ENCODE results near the gene CT45A8. TPM values are rescaled to one million over a fixed set of nuclear protein-coding genes. Genes with fewer than 3 reads are reported as not detected.
"Not testable (repeated sequence)": the region's sequence is repeated elsewhere in the genome, so short reads cannot be mapped to it uniquely, and the experiment has no call there.

CT45A8 gene, protein sequence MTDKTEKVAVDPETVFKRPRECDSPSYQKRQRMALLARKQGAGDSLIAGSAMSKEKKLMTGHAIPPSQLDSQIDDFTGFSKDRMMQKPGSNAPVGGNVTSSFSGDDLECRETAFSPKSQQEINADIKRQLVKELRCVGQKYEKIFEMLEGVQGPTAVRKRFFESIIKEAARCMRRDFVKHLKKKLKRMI
- not detected for total RNA-seq
- long read RNA-seq, result 0 reads

DNA sequence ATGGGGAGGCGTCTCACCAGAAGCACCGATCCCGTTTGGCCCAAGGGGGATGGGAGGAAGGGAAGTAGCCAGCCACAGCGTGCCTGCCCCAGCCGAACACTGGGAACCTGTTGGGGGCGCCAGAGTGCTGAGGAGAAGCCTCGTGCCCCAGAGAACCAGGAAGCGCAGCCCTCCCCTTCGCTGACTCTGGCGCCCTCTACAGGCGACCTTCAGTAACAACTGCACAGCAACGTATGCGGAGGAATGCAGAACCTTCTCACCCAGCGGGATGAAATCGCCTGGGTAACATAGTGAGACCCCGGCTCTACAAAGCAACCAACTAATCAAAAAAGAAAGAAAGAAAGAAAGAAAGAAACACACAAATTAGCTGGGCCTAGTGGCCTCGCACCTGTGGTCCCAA is at the start of gene CT45A8:
CT45A8 (minus strand) TSS at position 101 of the 400 bp plus-strand sequence. CDS start 3,755 bp downstream, outside the sequence.
- H3K27ac ChIP-seq (replicated peaks); H3K27me3 ChIP-seq (ENCODE audit: low read depth); DNase-seq; H3K9me3 ChIP-seq (replicated peaks); intact Hi-C loops (cut with micrococcal nuclease); H3K36me3 ChIP-seq; H3K4me3 ChIP-seq; H3K4me1 ChIP-seq: not testable (repeated sequence)

DNA sequence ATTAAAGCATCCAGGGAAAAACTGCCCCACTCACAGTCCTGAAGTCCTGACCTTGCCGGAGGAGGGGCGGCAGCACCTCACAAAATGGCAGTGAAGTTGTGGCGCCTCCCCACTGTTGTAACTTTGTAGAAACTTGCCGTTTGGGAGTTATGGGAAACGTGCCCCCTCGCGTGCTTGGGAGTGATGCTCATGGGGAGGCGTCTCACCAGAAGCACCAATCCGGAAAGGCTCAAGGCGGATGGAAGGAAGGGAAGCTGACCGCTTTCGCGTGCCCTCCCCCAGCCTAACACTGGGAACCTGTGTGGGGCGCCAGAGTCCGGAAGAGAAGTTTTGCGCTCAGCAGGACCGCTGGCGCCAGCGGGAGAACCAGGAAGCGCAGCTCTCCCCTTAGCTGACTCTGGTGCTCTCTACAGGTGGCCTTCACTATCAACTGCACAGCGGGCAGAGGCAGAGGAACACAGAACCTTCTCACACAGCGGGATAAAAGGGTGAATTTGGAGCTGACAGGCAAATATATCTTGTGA is 39.0 kb upstream of the CT45A8 start, which contains the start of the genes CT45A10 and SAGE1:
CT45A10 (minus strand) TSS at position 151 of the 524 bp plus-strand sequence. CDS start 8,100 bp downstream, outside the sequence.
SAGE1 (plus strand) TSS at position 423 of the 524 bp plus-strand sequence. CDS start 2,527 bp downstream, outside the sequence.
- intact Hi-C loops (cut with micrococcal nuclease), result no loop called here

DNA sequence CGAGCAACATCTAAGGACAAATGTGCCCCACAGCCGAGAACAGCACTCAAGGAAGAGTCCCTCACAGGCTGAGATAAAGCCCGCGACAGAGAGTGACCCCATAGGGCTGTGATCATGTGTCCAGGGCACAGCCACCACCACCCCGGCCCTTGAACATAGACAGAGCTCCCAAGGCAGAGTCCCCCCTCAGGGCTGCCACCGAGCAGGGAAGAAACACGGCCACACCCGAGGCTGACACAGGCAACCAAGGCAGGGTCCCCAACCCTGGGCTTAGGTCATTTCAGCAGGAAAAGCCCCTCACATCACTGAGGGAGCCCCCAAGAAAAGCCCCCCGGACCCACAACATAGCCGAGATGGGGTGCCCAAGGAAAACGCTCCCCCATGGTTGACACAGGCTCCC is 38.4 kb upstream of the CT45A8 start:
- TF ChIP-seq, protein P1, sequence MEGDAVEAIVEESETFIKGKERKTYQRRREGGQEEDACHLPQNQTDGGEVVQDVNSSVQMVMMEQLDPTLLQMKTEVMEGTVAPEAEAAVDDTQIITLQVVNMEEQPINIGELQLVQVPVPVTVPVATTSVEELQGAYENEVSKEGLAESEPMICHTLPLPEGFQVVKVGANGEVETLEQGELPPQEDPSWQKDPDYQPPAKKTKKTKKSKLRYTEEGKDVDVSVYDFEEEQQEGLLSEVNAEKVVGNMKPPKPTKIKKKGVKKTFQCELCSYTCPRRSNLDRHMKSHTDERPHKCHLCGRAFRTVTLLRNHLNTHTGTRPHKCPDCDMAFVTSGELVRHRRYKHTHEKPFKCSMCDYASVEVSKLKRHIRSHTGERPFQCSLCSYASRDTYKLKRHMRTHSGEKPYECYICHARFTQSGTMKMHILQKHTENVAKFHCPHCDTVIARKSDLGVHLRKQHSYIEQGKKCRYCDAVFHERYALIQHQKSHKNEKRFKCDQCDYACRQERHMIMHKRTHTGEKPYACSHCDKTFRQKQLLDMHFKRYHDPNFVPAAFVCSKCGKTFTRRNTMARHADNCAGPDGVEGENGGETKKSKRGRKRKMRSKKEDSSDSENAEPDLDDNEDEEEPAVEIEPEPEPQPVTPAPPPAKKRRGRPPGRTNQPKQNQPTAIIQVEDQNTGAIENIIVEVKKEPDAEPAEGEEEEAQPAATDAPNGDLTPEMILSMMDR (IDR thresholded peaks at IDR 0.05; ENCODE audit: borderline replicate concordance), result no peak
- no peaks in the 10 kb centered on the region for H3K36me3 ChIP-seq
- intact Hi-C loops (cut with micrococcal nuclease), result no loop called here
- H3K27ac ChIP-seq (replicated peaks), result no peak overlapping the region
- H3K4me3 ChIP-seq, result no peak overlapping the region
- no peaks in the 10 kb centered on the region for H3K4me1 ChIP-seq
- no peak for DNase-seq
- H3K9me3 ChIP-seq (replicated peaks), result no peaks in the 10 kb centered on the region
- no peaks in the 10 kb centered on the region for H3K27me3 ChIP-seq (ENCODE audit: low read depth)

More for the DNA sequence above, 39.0 kb upstream of the CT45A8 start, which contains the start of the genes CT45A10 and SAGE1:
- H3K27me3 ChIP-seq (ENCODE audit: low read depth), result no peaks in the 10 kb centered on the region
- H3K4me3 ChIP-seq, result no peak within 1 kb of the TSS
- DNase-seq, result no peak
- no peaks in the 10 kb centered on the region for H3K9me3 ChIP-seq (replicated peaks)
- no peak within 1 kb of the TSS for H3K27ac ChIP-seq (replicated peaks)
- H3K4me1 ChIP-seq, result no peaks in the 10 kb centered on the region
- TF ChIP-seq, protein P1 (IDR thresholded peaks at IDR 0.05; ENCODE audit: borderline replicate concordance), result no peak
- no peaks in the 10 kb centered on the region for H3K36me3 ChIP-seq

DNA sequence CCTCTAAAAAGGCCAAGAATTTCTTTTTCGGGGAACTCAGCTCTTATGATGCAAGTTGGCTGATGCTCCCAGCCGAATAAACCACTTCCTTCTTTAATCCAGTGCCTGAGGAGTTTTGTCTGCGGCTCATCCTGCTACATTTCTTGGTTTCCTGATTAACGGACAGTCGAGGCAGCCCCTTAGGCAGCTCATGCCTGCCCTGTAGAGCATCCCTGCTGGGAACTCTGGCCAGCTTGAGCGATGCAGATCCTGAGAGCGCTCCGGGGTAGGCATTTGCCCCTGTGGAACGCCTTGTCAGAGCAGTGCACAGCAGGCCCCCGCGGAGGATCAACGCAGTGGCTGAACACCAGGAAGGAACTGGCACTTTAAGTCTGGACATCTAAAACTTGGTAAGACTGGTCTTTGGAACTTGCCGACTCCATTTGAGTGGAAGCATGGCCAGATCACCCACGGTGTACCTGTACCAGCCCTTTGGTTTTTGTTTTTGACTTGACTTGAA is 35.8 kb upstream of the CT45A8 start:
- Histone ChIP-seq H3K9me3 (replicated peaks) (no peaks in the 10 kb centered on the region), H3K36me3 (no peaks in the 10 kb centered on the region), H3K27me3 (ENCODE audit: low read depth) (no peaks in the 10 kb centered on the region), H3K4me1 (no peaks in the 10 kb centered on the region), H3K27ac (replicated peaks) (no peak overlapping the region), H3K4me3 (no peak overlapping the region)
- intact Hi-C loops (cut with micrococcal nuclease), result no loop called here
- DNase-seq, result no peak
- TF ChIP-seq, protein P1 (IDR thresholded peaks at IDR 0.05; ENCODE audit: borderline replicate concordance), result no peak

DNA sequence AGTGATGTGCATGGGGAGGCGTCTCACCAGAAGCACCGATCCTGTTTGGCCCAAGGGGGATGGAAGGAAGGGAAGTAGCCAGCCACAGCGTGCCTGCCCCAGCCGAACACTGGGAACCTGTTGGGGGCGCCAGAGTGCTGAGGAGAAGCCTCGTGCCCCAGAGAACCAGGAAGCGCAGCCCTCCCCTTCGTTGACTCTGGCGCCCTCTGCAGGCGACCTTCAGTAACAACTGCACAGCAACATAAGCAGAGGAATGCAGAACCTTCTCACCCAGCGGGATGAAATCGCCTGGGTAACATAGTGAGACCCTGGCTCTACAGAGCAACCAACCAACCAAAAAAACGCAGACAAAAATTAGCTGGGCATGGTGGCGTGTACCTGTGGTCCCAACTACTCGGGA is 34.6 kb upstream of the CT45A8 start:
- H3K27me3 ChIP-seq (ENCODE audit: low read depth); intact Hi-C loops (cut with micrococcal nuclease); H3K4me3 ChIP-seq; H3K4me1 ChIP-seq; H3K27ac ChIP-seq (replicated peaks); H3K36me3 ChIP-seq; H3K9me3 ChIP-seq (replicated peaks); DNase-seq: not testable (repeated sequence)

DNA sequence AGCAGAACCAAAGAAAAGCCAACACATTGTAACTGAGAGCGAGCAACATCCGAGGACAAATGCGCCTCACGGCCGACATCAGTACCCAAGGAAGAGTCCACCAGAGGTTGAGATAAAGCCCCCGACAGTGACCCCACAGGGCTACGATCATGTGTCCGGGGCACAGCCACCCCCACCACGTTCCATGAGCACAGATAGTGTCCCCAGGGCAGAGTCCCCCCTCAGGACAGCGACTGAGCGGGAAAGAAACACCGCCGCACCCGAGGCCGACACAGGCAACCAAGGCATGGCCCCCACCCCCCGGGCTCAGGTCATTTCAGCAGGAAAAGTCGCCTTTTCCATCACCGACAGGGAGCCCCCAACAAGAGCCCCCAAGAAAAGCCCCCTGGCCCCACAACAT is 33.9 kb upstream of the CT45A8 start:
- H3K27ac ChIP-seq (replicated peaks); H3K4me3 ChIP-seq; H3K9me3 ChIP-seq (replicated peaks); DNase-seq; H3K4me1 ChIP-seq; H3K36me3 ChIP-seq; H3K27me3 ChIP-seq (ENCODE audit: low read depth); intact Hi-C loops (cut with micrococcal nuclease): not testable (repeated sequence)

DNA sequence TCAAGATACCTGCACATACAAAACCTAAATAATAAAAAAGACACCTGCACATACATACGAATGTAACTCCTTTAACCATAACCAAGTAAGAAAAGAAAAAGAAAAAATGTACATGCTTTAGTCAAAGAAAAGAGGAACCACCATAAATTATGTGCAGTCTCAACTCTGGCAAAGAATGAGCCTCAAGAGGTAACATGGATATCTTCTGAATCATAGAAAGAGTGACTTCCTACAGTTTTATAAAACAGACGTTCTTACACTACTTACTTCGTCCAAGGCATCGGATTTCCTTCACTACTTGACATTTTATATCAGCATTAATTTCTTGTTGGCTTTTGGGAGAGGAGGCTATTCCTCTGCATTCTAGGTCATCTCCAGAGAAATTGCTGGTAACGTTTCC is 28.4 kb upstream of the CT45A8 start:
- H3K36me3 ChIP-seq; H3K4me3 ChIP-seq; H3K27me3 ChIP-seq (ENCODE audit: low read depth); DNase-seq; intact Hi-C loops (cut with micrococcal nuclease); H3K4me1 ChIP-seq; H3K9me3 ChIP-seq (replicated peaks); H3K27ac ChIP-seq (replicated peaks): not testable (repeated sequence)

DNA sequence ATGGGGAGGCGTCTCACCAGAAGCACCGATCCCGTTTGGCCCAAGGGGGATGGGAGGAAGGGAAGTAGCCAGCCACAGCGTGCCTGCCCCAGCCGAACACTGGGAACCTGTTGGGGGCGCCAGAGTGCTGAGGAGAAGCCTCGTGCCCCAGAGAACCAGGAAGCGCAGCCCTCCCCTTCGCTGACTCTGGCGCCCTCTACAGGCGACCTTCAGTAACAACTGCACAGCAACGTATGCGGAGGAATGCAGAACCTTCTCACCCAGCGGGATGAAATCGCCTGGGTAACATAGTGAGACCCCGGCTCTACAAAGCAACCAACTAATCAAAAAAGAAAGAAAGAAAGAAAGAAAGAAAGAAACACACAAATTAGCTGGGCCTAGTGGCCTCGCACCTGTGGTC is 17.4 kb upstream of the CT45A8 start, which contains the start of gene CT45A9:
CT45A9 (minus strand) TSS at position 101 of the 400 bp plus-strand sequence. CDS start 3,751 bp downstream, outside the sequence.
- H3K27ac ChIP-seq (replicated peaks); DNase-seq; H3K36me3 ChIP-seq; H3K27me3 ChIP-seq (ENCODE audit: low read depth); H3K4me3 ChIP-seq; H3K4me1 ChIP-seq; intact Hi-C loops (cut with micrococcal nuclease); H3K9me3 ChIP-seq (replicated peaks): not testable (repeated sequence)

DNA sequence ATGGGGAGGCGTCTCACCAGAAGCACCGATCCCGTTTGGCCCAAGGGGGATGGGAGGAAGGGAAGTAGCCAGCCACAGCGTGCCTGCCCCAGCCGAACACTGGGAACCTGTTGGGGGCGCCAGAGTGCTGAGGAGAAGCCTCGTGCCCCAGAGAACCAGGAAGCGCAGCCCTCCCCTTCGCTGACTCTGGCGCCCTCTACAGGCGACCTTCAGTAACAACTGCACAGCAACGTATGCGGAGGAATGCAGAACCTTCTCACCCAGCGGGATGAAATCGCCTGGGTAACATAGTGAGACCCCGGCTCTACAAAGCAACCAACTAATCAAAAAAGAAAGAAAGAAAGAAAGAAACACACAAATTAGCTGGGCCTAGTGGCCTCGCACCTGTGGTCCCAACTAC is 17.2 kb downstream of the CT45A8 start, which contains the start of gene CT45A7:
CT45A7 (minus strand) TSS at position 101 of the 400 bp plus-strand sequence. CDS start 3,747 bp downstream, outside the sequence.
- H3K36me3 ChIP-seq; H3K27me3 ChIP-seq (ENCODE audit: low read depth); H3K9me3 ChIP-seq (replicated peaks); intact Hi-C loops (cut with micrococcal nuclease); H3K27ac ChIP-seq (replicated peaks); H3K4me3 ChIP-seq; H3K4me1 ChIP-seq; DNase-seq: not testable (repeated sequence)

DNA sequence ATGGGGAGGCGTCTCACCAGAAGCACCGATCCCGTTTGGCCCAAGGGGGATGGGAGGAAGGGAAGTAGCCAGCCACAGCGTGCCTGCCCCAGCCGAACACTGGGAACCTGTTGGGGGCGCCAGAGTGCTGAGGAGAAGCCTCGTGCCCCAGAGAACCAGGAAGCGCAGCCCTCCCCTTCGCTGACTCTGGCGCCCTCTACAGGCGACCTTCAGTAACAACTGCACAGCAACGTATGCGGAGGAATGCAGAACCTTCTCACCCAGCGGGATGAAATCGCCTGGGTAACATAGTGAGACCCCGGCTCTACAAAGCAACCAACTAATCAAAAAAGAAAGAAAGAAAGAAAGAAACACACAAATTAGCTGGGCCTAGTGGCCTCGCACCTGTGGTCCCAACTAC is 34.4 kb downstream of the CT45A8 start, which contains the start of gene CT45A2:
CT45A2 (minus strand) TSS at position 101 of the 400 bp plus-strand sequence. CDS start 3,747 bp downstream, outside the sequence.
- H3K27me3 ChIP-seq (ENCODE audit: low read depth); intact Hi-C loops (cut with micrococcal nuclease); H3K9me3 ChIP-seq (replicated peaks); H3K4me1 ChIP-seq; H3K4me3 ChIP-seq; H3K36me3 ChIP-seq; H3K27ac ChIP-seq (replicated peaks); DNase-seq: not testable (repeated sequence)
